HG02981 (cell line): Measurements from ENCODE around the gene RAB6D.
"Not testable (repeated sequence)": the region's sequence is repeated elsewhere in the genome, so short reads cannot be mapped to it uniquely, and the experiment has no call there.

Experiments
- ATAC-seq: cut with Tn5 transposase; IDR thresholded peaks from one replicate; pipeline ENCODE4 v1.9.1; 2021; ENCODE audit warnings: mild to moderate bottlenecking, moderate library complexity; ENCODE audit not compliant: unreplicated experiment

The RAB6D gene

GRCh38 chr2:131367352-131367751, 3.4 kb upstream of the RAB6D start:
- no peak for ATAC-seq

GRCh38 chr2:131366643-131367042, 2.7 kb upstream of the RAB6D start:
- no peak for ATAC-seq

GRCh38 chr2:131365452-131365851, 1.5 kb upstream of the RAB6D start:
- ATAC-seq: no peak

GRCh38 chr2:131363213-131363612, 755 bp downstream of the RAB6D start:
- not testable (repeated sequence) for ATAC-seq

- not testable (repeated sequence) for ATAC-seq
Observed at GRCh38 chr2:131361773-131362172, 2.2 kb downstream of the RAB6D start.

GRCh38 chr2:131353167-131353697, 10.7 kb downstream of the RAB6D start:
- ATAC-seq: not testable (repeated sequence)

- no peak for ATAC-seq
Observed at GRCh38 chr2:131349021-131349420, 14.9 kb downstream of the RAB6D start.

- ATAC-seq: not testable (repeated sequence)
Observed at GRCh38 chr2:131347035-131347434, 16.9 kb downstream of the RAB6D start.

GRCh38 chr2:131339307-131339706, 24.7 kb downstream of the RAB6D start:
- ATAC-seq: not testable (repeated sequence)

- not testable (repeated sequence) for ATAC-seq
Observed at GRCh38 chr2:131335319-131335718, 28.6 kb downstream of the RAB6D start.

GRCh38 chr2:131332709-131333108, 31.3 kb downstream of the RAB6D start:
- ATAC-seq: not testable (repeated sequence)

GRCh38 chr2:131331000-131331399, 33.0 kb downstream of the RAB6D start:
- not testable (repeated sequence) for ATAC-seq

- no peak for ATAC-seq
Observed at GRCh38 chr2:131322209-131322608, 41.8 kb downstream of the RAB6D start.

GRCh38 chr2:131321344-131321743, 42.6 kb downstream of the RAB6D start:
- ATAC-seq: not testable (repeated sequence)

- ATAC-seq: not testable (repeated sequence)
Observed at GRCh38 chr2:131311001-131311400, 53.0 kb downstream of the RAB6D start.
